GM19372 (cell line): ENCODE results near the gene TPT1.
"Not testable (repeated sequence)": the region's sequence is repeated elsewhere in the genome, so short reads cannot be mapped to it uniquely, and the experiment has no call there.

ENCODE experiments used
- ATAC-seq: cut with Tn5 transposase; IDR thresholded peaks from one replicate; pipeline ENCODE4 v1.9.1; 2021; ENCODE audit warnings: mild to moderate bottlenecking, low read depth, moderate library complexity; ENCODE audit not compliant: unreplicated experiment

Gene TPT1

GRCh38 chr13:45306966-45307365 is 34.0 kb downstream of the TPT1 start:
- ATAC-seq: no peak

- no peak for ATAC-seq
These were observed 35.9 kb downstream of the TPT1 start for GRCh38 chr13:45305079-45305478.

- ATAC-seq: no peak
These were observed 37.1 kb downstream of the TPT1 start for GRCh38 chr13:45303866-45304265.

GRCh38 chr13:45303026-45303425 is 38.0 kb downstream of the TPT1 start:
- no peak for ATAC-seq

- no peak for ATAC-seq
These were observed 38.5 kb downstream of the TPT1 start for GRCh38 chr13:45302507-45302906.

GRCh38 chr13:45301263-45301662 is 39.7 kb downstream of the TPT1 start:
- no peak for ATAC-seq

- no peak for ATAC-seq
These were observed 40.6 kb downstream of the TPT1 start for GRCh38 chr13:45300190-45300985.

GRCh38 chr13:45299194-45299593 is 41.8 kb downstream of the TPT1 start:
- no peak for ATAC-seq

- ATAC-seq: not testable (repeated sequence)
These were observed 42.4 kb downstream of the TPT1 start for GRCh38 chr13:45298550-45298949.

GRCh38 chr13:45298206-45298505 is 42.8 kb downstream of the TPT1 start:
- ATAC-seq: no peak

- ATAC-seq: no peak
These were observed 43.4 kb downstream of the TPT1 start for GRCh38 chr13:45297456-45298205.

- no peak for ATAC-seq
These were observed 44.7 kb downstream of the TPT1 start for GRCh38 chr13:45296259-45296658.

GRCh38 chr13:45295536-45295935 is 45.4 kb downstream of the TPT1 start:
- ATAC-seq: no peak

GRCh38 chr13:45292176-45292575 is 48.8 kb downstream of the TPT1 start:
- no peak for ATAC-seq

- ATAC-seq: no peak
These were observed 50.9 kb downstream of the TPT1 start for GRCh38 chr13:45289936-45290563.
